OCI-LY1 (cell line): ENCODE measurements around the gene ARIH1.

Source experiments
- H2AFZ ChIP-seq: fragments of 200-600 bp; sonication (generic), shearing (Covaris generic); 2 replicates; pipeline ENCODE4 v1.6.0; 2014; ENCODE audit warnings: antibody characterized with exemption, mild to moderate bottlenecking, low read length
- H3F3A ChIP-seq: fragments of 200-600 bp; sonication (generic), shearing (Covaris generic); 2 replicates; pipeline ENCODE4 v1.6.0; 2014; ENCODE audit warnings: mild to moderate bottlenecking, antibody characterized with exemption, low read length, moderate library complexity; ENCODE audit not compliant: insufficient read depth
- H3K27ac ChIP-seq: fragments of 200-600 bp; sonication (generic); 2 replicates; pipeline ENCODE4 v1.5.1; 2014; ENCODE audit warnings: low read length, mixed run types, mild to moderate bottlenecking, low read depth; ENCODE audit not compliant: poor library complexity, severe bottlenecking
- H3K27me3 ChIP-seq: fragments of 200-600 bp; sonication (generic); 2 replicates; pipeline ENCODE4 v1.6.0; 2014; ENCODE audit warnings: antibody characterized with exemption, mild to moderate bottlenecking, low read length, moderate library complexity; ENCODE audit not compliant: insufficient read depth
- H3K36me3 ChIP-seq: fragments of 200-600 bp; sonication (generic); 2 replicates; pipeline ENCODE4 v1.6.1; 2014; ENCODE audit warnings: mild to moderate bottlenecking, antibody characterized with exemption, low read length, moderate library complexity, mixed read lengths; ENCODE audit not compliant: insufficient read depth
- H3K4me1 ChIP-seq: fragments of 200-600 bp; sonication (generic); 2 replicates; pipeline ENCODE4 v1.5.1; 2014; ENCODE audit warnings: mild to moderate bottlenecking, low read length, moderate library complexity; ENCODE audit not compliant: insufficient read depth, severe bottlenecking
- H3K4me2 ChIP-seq: fragments of 200-600 bp; sonication (generic), shearing (Covaris generic); 2 replicates; pipeline ENCODE4 v1.6.1; 2014; ENCODE audit warnings: low read length
- H3K4me3 ChIP-seq: fragments of 200-600 bp; sonication (generic); 2 replicates; pipeline ENCODE4 v1.5.1; 2014; ENCODE audit warnings: low read length, low read depth, mild to moderate bottlenecking, mixed read lengths; ENCODE audit not compliant: poor library complexity, severe bottlenecking
- H3K79me2 ChIP-seq: fragments of 200-600 bp; shearing (Covaris generic); 2 replicates; pipeline ENCODE4 v1.6.1; 2016; ENCODE audit warnings: mixed run types, low read length, mixed read lengths; ENCODE audit not compliant: insufficient read depth
- H3K9ac ChIP-seq: fragments of 200-600 bp; sonication (generic), shearing (Covaris generic); 2 replicates; pipeline ENCODE4 v1.6.1; 2014; ENCODE audit warnings: mild to moderate bottlenecking, low read length, mixed read lengths
- H3K9me2 ChIP-seq: fragments of 200-600 bp; sonication (generic), shearing (Covaris generic); 2 replicates; pipeline ENCODE4 v1.6.1; 2014; ENCODE audit warnings: low read depth, mild to moderate bottlenecking, low read length, mixed read lengths
- H3K9me3 ChIP-seq: fragments of 200-600 bp; shearing (Covaris generic); 2 replicates; pipeline ENCODE4 v1.6.1; 2014; ENCODE audit warnings: low read length, mixed read lengths
- H4K20me1 ChIP-seq: fragments of 200-600 bp; sonication (generic), shearing (Covaris generic); 2 replicates; pipeline ENCODE4 v1.6.0; 2016; ENCODE audit warnings: mild to moderate bottlenecking, low read length; ENCODE audit not compliant: insufficient read depth
- EZH2 ChIP-seq: fragments of 200-600 bp; sonication (generic), shearing (Covaris generic); IDR thresholded peaks from 2 replicates; pipeline ENCODE4 v1.8.0; 2017; ENCODE audit warnings: borderline replicate concordance, mixed run types, mild to moderate bottlenecking, antibody characterized with exemption, low read length, moderate library complexity, mixed read lengths
- TF ChIP-seq, protein P1 (sequence below): fragments of 200-600 bp; sonication (generic), shearing (Covaris generic); IDR thresholded peaks from 2 replicates; pipeline ENCODE4 v1.5.1; 2017; ENCODE audit warnings: mild to moderate bottlenecking, antibody characterized with exemption, low read length, moderate library complexity, mixed read lengths

Gene ARIH1

DNA sequence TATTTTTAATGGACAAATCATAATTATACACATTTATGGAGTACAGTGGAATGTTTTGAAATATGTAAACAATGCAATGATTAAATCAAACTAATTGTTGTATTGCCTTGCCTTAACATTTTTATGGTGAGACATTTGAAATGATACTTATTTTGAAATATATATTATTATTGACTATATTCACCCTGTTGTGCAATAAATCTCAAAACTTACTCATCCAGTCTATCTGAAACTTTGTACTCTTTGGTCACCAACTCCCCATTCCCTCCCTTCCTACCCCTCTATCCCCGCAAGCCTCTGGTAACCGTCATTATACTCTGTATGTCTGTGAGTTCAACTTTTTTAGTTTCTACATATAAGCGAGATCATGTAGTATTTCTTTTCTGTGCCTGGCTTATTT is 105.7 kb downstream of the ARIH1 start:
- no peaks in the 10 kb centered on the region for H3K27me3 ChIP-seq
- no peak overlapping the region for H2AFZ ChIP-seq
- no peaks in the 10 kb centered on the region for H3K9me2 ChIP-seq
- no peak for TF ChIP-seq EZH2
- TF ChIP-seq, protein P1, sequence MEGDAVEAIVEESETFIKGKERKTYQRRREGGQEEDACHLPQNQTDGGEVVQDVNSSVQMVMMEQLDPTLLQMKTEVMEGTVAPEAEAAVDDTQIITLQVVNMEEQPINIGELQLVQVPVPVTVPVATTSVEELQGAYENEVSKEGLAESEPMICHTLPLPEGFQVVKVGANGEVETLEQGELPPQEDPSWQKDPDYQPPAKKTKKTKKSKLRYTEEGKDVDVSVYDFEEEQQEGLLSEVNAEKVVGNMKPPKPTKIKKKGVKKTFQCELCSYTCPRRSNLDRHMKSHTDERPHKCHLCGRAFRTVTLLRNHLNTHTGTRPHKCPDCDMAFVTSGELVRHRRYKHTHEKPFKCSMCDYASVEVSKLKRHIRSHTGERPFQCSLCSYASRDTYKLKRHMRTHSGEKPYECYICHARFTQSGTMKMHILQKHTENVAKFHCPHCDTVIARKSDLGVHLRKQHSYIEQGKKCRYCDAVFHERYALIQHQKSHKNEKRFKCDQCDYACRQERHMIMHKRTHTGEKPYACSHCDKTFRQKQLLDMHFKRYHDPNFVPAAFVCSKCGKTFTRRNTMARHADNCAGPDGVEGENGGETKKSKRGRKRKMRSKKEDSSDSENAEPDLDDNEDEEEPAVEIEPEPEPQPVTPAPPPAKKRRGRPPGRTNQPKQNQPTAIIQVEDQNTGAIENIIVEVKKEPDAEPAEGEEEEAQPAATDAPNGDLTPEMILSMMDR: no peak
- H3K9ac ChIP-seq: no peak overlapping the region
- H4K20me1 ChIP-seq: no peaks in the 10 kb centered on the region
- no peak overlapping the region for H3K27ac ChIP-seq
- H3K9me3 ChIP-seq: no peaks in the 10 kb centered on the region
- H3K4me2 ChIP-seq: no peak overlapping the region
- H3K36me3 ChIP-seq: peaks cover 75% of the 10 kb centered on the region
- no peaks in the 10 kb centered on the region for H3K79me2 ChIP-seq
- H3F3A ChIP-seq: no peaks in the 10 kb centered on the region
- H3K4me1 ChIP-seq: no peaks in the 10 kb centered on the region
- H3K4me3 ChIP-seq: no peak overlapping the region

DNA sequence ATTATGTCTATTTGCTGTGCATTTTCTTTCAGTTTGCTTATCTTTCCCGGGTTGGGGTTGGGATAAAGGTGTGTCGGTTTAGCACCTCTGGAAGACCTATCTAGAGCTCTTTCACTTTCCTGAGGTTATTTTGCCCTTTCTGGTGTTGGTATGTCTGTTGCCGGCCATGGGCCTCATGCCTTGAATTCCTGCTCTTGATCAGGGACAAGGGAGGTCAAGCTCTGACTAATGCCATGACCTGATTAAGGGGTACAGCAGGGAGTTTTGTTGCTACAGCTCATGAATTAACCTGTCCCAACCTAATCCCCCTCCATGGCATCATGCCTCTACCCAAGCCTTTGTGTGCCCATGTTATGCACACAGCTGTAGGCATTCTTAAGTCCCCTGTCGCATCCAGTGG is 109.9 kb downstream of the ARIH1 start:
- TF ChIP-seq, protein P1: no peak
- TF ChIP-seq EZH2: no peak
- Histone ChIP-seq H3K9me2 (no peaks in the 10 kb centered on the region), H3F3A (no peaks in the 10 kb centered on the region), H3K9ac (no peak overlapping the region), H3K4me3 (no peak overlapping the region), H3K36me3 (peaks cover 47% of the 10 kb centered on the region), H3K4me1 (no peaks in the 10 kb centered on the region), H3K9me3 (no peaks in the 10 kb centered on the region), H4K20me1 (no peaks in the 10 kb centered on the region), H3K4me2 (no peak overlapping the region), H2AFZ (no peak overlapping the region), H3K27ac (no peak overlapping the region), H3K27me3 (no peaks in the 10 kb centered on the region), H3K79me2 (no peaks in the 10 kb centered on the region)

DNA sequence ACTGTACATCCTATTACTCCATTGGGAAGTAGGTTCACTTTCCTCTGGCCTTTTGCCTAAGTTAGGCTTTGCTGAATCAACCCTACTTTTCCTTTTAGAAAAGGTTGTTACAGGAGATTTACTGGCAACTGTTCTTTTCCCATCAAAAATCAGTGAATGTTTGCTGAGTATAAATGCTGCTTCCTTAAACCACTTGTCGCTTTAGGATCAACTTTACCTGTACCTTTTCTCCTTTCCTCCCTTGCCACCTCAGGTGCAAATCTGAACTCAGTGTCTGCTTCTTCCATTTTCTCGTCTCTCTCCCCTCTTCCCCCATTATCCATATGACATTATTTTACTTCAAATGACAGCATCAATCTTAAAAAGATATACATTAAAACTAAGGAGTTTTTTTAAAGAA is 110.9 kb downstream of the ARIH1 start:
- H3K27me3 ChIP-seq: no peaks in the 10 kb centered on the region
- peaks cover 40% of the 10 kb centered on the region; the same call in 1 of the 2 replicates for H3K36me3 ChIP-seq
- H3K9ac ChIP-seq: no peak overlapping the region
- no peak overlapping the region for H3K4me2 ChIP-seq
- no peak overlapping the region for H2AFZ ChIP-seq
- H3K9me2 ChIP-seq: no peaks in the 10 kb centered on the region
- H3K79me2 ChIP-seq: no peaks in the 10 kb centered on the region
- TF ChIP-seq, protein P1: no peak
- no peak for TF ChIP-seq EZH2
- H4K20me1 ChIP-seq: no peaks in the 10 kb centered on the region
- H3K9me3 ChIP-seq: no peaks in the 10 kb centered on the region
- no peaks in the 10 kb centered on the region for H3F3A ChIP-seq
- no peaks in the 10 kb centered on the region for H3K4me1 ChIP-seq
- no peak overlapping the region for H3K27ac ChIP-seq
- no peak overlapping the region for H3K4me3 ChIP-seq
